HEK293 (cell line): ENCODE results near the gene TBL1X.

Source experiments
- KLF1 ChIP-seq: fragments of 450-650 bp; formaldehyde crosslinking; IDR thresholded peaks from 2 replicates; pipeline ENCODE4 v1.5.1; 2016; ENCODE audit warnings: missing biosample characterization, missing genetic modification characterization
- REPIN1 ChIP-seq: fragments of 450-650 bp; formaldehyde crosslinking; IDR thresholded peaks from 2 replicates; pipeline ENCODE4 v1.5.1; 2017; ENCODE audit warnings: missing biosample characterization, missing genetic modification characterization, low read depth
- REST ChIP-seq: fragments of 450-650 bp; formaldehyde crosslinking; IDR thresholded peaks from 2 replicates; pipeline ENCODE4 v1.5.1; 2016; ENCODE audit warnings: missing biosample characterization, missing genetic modification characterization
- YY1 ChIP-seq: fragments of 450-650 bp; formaldehyde crosslinking; IDR thresholded peaks from 2 replicates; pipeline ENCODE4 v1.5.1; 2018; ENCODE audit warnings: missing biosample characterization, missing genetic modification characterization
- ZNF140 ChIP-seq: fragments of 450-650 bp; formaldehyde crosslinking; IDR thresholded peaks from 2 replicates; pipeline ENCODE4 v1.5.1; 2016; ENCODE audit warnings: missing biosample characterization, missing genetic modification characterization
- ZNF394 ChIP-seq: fragments of 450-650 bp; formaldehyde crosslinking; IDR thresholded peaks from 2 replicates; pipeline ENCODE4 v1.5.1; 2016; ENCODE audit warnings: missing biosample characterization, missing genetic modification characterization, mild to moderate bottlenecking, moderate library complexity, borderline replicate concordance
- ZNF416 ChIP-seq: fragments of 450-650 bp; formaldehyde crosslinking; IDR thresholded peaks from 2 replicates; pipeline ENCODE4 v1.5.1; 2016; ENCODE audit warnings: missing biosample characterization, missing genetic modification characterization
- ZNF510 ChIP-seq: fragments of 450-650 bp; formaldehyde crosslinking; IDR thresholded peaks from 2 replicates; pipeline ENCODE4 v1.5.1; 2018; ENCODE audit warnings: mild to moderate bottlenecking, missing genetic modification characterization, missing biosample characterization; ENCODE audit not compliant: insufficient replicate concordance
- ZNF555 ChIP-seq: fragments of 450-650 bp; formaldehyde crosslinking; conservative IDR thresholded peaks from 2 replicates; pipeline ENCODE4 v1.5.1; 2017; ENCODE audit warnings: missing biosample characterization, mild to moderate bottlenecking, missing genetic modification characterization, inconsistent platforms
- ZNF830 ChIP-seq: fragments of 450-650 bp; IDR thresholded peaks from 2 replicates; pipeline ENCODE4 v1.5.0; 2018; ENCODE audit warnings: missing biosample characterization, missing genetic modification characterization, low read depth, mild to moderate bottlenecking, moderate library complexity
- TF ChIP-seq, protein P1 (sequence below): fragments of 450-650 bp; formaldehyde crosslinking; IDR thresholded peaks from 2 replicates; pipeline ENCODE4 v1.5.1; 2017; ENCODE audit warnings: missing biosample characterization, mild to moderate bottlenecking, missing genetic modification characterization, moderate library complexity
- TF ChIP-seq, protein P2 (sequence below): fragments of 450-650 bp; formaldehyde crosslinking; IDR thresholded peaks from 2 replicates; pipeline ENCODE4 v1.5.1; 2016; ENCODE audit warnings: missing biosample characterization, missing genetic modification characterization, low read depth

DNA sequence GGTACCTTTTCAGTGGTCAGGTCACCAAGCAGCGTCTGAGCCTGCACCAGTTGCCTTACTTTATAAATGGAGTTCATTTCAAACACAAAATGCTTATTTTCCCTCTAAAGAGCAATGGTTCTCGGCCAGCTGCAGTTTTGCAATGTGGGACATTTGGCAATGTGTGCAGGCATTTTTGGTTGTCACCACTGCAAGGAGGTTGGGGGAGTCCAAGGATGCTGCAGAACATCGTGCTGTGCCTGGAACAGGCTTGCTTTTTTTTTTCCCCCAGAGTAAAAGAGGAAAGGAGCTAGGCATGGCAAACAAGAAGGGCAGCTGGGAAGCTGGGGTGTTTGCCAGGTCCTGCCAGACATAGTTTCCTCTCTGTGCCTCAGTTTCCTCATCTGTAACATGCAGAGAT is 185.2 kb downstream of the TBL1X start:
- TF ChIP-seq REST (no peak), ZNF416 (no peak), ZNF140 (tag by site-specific recombination) (no peak), ZNF510 (tag by site-specific recombination) (no peak), REPIN1 (no peak), KLF1 (tag by site-specific recombination) (no peak), YY1 (tag by site-specific recombination) (no peak), ZNF394 (tag by site-specific recombination) (no peak), ZNF555 (no peak), ZNF830 (no peak)
- TF ChIP-seq, protein P1, sequence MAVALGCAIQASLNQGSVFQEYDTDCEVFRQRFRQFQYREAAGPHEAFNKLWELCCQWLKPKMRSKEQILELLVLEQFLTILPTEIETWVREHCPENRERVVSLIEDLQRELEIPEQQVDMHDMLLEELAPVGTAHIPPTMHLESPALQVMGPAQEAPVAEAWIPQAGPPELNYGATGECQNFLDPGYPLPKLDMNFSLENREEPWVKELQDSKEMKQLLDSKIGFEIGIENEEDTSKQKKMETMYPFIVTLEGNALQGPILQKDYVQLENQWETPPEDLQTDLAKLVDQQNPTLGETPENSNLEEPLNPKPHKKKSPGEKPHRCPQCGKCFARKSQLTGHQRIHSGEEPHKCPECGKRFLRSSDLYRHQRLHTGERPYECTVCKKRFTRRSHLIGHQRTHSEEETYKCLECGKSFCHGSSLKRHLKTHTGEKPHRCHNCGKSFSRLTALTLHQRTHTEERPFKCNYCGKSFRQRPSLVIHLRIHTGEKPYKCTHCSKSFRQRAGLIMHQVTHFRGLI (tag by site-specific recombination), result no peak
- TF ChIP-seq, protein P2, sequence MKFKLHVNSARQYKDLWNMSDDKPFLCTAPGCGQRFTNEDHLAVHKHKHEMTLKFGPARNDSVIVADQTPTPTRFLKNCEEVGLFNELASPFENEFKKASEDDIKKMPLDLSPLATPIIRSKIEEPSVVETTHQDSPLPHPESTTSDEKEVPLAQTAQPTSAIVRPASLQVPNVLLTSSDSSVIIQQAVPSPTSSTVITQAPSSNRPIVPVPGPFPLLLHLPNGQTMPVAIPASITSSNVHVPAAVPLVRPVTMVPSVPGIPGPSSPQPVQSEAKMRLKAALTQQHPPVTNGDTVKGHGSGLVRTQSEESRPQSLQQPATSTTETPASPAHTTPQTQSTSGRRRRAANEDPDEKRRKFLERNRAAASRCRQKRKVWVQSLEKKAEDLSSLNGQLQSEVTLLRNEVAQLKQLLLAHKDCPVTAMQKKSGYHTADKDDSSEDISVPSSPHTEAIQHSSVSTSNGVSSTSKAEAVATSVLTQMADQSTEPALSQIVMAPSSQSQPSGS (tag by site-specific recombination), result no peak
